ENCODE data around the gene SPATA4.
"Not testable (repeated sequence)": the region's sequence is repeated elsewhere in the genome, so short reads cannot be mapped to it uniquely, and the experiment has no call there.

SPATA4 gene

DNA sequence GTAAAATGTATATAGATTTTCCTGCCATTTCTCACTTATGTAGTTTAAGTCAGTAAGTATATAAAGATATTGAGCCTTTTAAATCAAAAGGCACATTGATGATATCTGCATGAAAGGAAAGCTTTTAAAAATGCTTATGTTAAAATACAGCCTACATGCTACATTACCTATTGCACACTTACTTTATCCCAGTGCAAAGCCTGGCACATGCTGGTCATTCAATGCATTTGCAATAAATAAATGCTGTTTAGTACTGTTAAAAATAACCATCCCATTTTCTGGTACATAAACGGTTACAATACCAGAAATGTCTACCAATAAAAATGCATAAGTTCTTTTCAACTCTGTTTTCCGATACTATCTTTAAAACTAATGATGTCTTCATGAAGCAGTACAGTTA is 22.1 kb upstream of the SPATA4 start:
- TF ChIP-seq MYC (IDR thresholded peaks at IDR 0.05; ENCODE audit: low read depth, low read length) = no peak
- TF ChIP-seq, protein P1, sequence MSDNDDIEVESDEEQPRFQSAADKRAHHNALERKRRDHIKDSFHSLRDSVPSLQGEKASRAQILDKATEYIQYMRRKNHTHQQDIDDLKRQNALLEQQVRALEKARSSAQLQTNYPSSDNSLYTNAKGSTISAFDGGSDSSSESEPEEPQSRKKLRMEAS (IDR thresholded peaks at IDR 0.05; ENCODE audit: low read depth, low read length) = no peak
- TF ChIP-seq, protein P2, sequence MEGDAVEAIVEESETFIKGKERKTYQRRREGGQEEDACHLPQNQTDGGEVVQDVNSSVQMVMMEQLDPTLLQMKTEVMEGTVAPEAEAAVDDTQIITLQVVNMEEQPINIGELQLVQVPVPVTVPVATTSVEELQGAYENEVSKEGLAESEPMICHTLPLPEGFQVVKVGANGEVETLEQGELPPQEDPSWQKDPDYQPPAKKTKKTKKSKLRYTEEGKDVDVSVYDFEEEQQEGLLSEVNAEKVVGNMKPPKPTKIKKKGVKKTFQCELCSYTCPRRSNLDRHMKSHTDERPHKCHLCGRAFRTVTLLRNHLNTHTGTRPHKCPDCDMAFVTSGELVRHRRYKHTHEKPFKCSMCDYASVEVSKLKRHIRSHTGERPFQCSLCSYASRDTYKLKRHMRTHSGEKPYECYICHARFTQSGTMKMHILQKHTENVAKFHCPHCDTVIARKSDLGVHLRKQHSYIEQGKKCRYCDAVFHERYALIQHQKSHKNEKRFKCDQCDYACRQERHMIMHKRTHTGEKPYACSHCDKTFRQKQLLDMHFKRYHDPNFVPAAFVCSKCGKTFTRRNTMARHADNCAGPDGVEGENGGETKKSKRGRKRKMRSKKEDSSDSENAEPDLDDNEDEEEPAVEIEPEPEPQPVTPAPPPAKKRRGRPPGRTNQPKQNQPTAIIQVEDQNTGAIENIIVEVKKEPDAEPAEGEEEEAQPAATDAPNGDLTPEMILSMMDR (IDR thresholded peaks at IDR 0.05; ENCODE audit: low read depth, low read length) = no peak
- no peak for TF ChIP-seq POLR2A (IDR thresholded peaks at IDR 0.05; ENCODE audit: extremely low read depth, insufficient read length)
- DNase-seq (ENCODE audit: low read depth) = no peak
- no peak overlapping the region for H3K4me3 ChIP-seq (ENCODE audit: low read depth, low read length)

DNA sequence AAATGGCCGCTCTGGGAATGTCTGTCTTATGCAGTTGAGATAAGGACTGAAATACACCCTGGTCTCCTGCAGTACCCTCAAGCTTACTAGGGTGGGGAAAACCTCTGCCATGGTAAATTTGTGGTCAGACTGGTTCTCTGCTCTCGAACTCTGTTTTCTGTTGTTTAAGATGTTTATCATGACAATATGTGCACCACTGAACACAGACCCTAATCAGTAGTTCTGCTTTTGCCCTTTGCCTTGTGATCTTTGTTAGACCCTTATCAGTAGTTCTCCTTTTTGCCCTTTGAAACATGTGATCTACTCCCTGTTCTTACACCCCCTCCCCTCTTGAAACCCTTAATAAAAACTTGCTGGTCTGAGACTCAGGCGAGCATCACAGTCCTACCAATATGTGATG is 17.0 kb upstream of the SPATA4 start:
- DNase-seq (ENCODE audit: low read depth) = peak; percentile 11
- H3K4me3 ChIP-seq (ENCODE audit: low read depth, low read length) = not testable (repeated sequence)

DNA sequence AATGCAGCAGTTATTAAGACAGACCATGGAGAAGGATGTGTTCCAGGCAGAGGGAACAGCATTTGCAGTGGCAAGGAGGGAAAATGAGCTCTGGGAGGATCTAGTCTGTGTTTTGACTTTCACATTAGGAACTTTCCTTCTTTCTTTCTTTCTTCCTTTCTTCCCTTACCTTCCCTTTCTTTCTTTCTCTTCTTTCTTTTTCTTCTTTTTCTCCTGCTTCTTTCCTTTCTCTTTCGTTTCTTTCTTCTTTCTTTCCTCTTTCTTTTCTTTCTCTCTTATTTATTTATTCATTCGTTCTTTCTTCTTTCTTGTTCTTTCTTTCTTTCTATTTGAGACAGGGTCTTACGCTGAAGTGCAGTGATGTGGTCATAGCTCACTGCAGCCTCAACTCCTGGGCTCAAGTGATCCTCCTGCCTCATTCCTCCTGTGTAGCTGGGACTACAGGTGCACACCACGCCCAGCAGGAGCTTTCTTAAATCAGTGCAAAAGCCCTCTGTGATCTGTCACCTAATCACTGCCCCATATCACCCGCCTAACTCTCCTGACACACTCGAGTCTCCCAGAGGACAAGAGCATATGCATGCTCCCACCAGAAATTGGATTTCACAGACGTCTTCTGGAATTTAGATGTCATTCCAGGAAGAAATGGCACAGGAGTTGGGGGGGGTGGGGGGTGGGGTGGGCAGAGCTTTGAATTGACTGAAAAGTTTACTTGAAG is 15.4 kb upstream of the SPATA4 start:
- no peak for TF ChIP-seq MYC (IDR thresholded peaks at IDR 0.05; ENCODE audit: low read depth, low read length)
- TF ChIP-seq, protein P1 (IDR thresholded peaks at IDR 0.05; ENCODE audit: low read depth, low read length) = no peak
- TF ChIP-seq, protein P2 (IDR thresholded peaks at IDR 0.05; ENCODE audit: low read depth, low read length) = no peak
- no peak for TF ChIP-seq POLR2A (IDR thresholded peaks at IDR 0.05; ENCODE audit: extremely low read depth, insufficient read length)

DNA sequence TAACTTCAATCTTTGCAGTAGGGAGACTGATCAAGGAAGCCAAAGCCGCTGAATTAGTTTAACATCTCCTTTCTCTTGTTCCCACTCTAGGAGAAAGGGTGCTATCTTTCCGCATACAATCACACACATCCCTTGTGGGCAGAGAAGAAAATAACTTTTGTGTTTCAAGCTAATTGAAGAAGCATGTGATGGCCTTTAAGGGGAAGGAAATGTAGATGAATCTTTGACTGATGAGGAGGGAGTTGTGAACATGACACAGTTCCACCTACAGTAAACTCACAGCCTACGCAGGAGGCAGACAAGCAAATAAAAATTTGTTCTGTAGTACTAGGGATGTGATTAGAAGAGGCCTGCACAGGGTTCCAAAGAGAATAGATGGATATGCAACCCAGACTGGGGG is 14.7 kb upstream of the SPATA4 start:
- H3K4me3 ChIP-seq (ENCODE audit: low read depth, low read length) = no peak overlapping the region
- TF ChIP-seq POLR2A (IDR thresholded peaks at IDR 0.05; ENCODE audit: extremely low read depth, insufficient read length) (no peak), MYC (IDR thresholded peaks at IDR 0.05; ENCODE audit: low read depth, low read length) (no peak)
- TF ChIP-seq, protein P2 (IDR thresholded peaks at IDR 0.05; ENCODE audit: low read depth, low read length) = no peak
- TF ChIP-seq, protein P1 (IDR thresholded peaks at IDR 0.05; ENCODE audit: low read depth, low read length) = no peak
- DNase-seq (ENCODE audit: low read depth) = no peak

More for the DNA sequence above, 15.4 kb upstream of the SPATA4 start:
- no peak overlapping the region for H3K4me3 ChIP-seq (ENCODE audit: low read depth, low read length)
- no peak for DNase-seq (ENCODE audit: low read depth)

DNA sequence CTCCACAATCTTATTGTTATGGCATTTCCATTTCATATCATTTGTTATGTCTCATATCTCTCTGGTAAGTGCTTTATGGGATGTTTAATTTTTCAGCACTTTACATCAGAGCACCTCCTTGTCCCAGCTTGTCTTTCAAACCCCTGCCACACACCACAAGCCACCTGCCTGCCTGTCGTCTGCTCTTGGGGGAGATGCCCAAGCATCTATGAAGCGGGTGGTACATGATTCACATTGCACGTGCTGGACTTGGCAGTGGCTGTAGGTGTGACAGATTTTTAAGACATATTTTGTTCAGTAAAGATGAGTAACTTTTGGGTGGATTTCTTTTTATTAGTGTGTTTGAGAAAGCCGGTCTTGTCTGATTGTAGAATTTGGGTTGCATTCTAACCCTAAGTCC is 14.2 kb upstream of the SPATA4 start:
- H3K4me3 ChIP-seq (ENCODE audit: low read depth, low read length) = no peak overlapping the region
- DNase-seq (ENCODE audit: low read depth) = no peak
- TF ChIP-seq, protein P1 (IDR thresholded peaks at IDR 0.05; ENCODE audit: low read depth, low read length) = no peak
- TF ChIP-seq MYC (IDR thresholded peaks at IDR 0.05; ENCODE audit: low read depth, low read length) = no peak
- TF ChIP-seq, protein P2 (IDR thresholded peaks at IDR 0.05; ENCODE audit: low read depth, low read length) = no peak
- no peak for TF ChIP-seq POLR2A (IDR thresholded peaks at IDR 0.05; ENCODE audit: extremely low read depth, insufficient read length)

DNA sequence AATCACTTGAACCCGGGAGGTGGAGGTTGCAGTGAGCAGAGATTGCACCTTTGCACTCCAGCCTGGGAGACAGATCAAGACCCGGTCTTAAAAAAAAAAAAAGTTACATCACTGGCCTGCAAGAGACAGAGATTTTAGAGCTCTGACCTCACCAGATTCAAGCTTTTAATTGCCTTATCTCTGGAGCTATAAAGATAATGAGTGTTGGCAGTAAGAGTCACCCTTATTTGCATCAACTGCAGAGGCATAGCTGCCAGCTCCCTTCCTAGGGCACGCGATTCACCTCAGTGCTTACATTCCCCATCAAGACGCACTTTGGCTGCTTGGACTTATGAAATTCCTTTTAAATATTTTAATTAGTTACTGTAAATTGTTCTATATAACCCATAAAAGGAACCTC is 12.5 kb upstream of the SPATA4 start:
- H3K4me3 ChIP-seq (ENCODE audit: low read depth, low read length) = no peak overlapping the region
- TF ChIP-seq, protein P2 (IDR thresholded peaks at IDR 0.05; ENCODE audit: low read depth, low read length) = no peak
- TF ChIP-seq POLR2A (IDR thresholded peaks at IDR 0.05; ENCODE audit: extremely low read depth, insufficient read length) (no peak), MYC (IDR thresholded peaks at IDR 0.05; ENCODE audit: low read depth, low read length) (no peak)
- TF ChIP-seq, protein P1 (IDR thresholded peaks at IDR 0.05; ENCODE audit: low read depth, low read length) = no peak
- DNase-seq (ENCODE audit: low read depth) = no peak

Data from NB4 (cell line).